IMR-90 (cell line): ENCODE data around the gene DIP2C. TPM values are rescaled to one million over a fixed set of nuclear protein-coding genes. Genes with fewer than 3 reads are reported as not detected.

Experiments
- ATAC-seq: fragments of 200-7000 bp; cut with Tn5 transposase; 2 replicates; pipeline ENCODE4 v1.9.1; 2020; ENCODE audit warnings: low read depth, mild to moderate bottlenecking, moderate library complexity
- BruUV-seq: library from RNA; stranded (reverse); fragments of 400-500 nt; replicated peaks from 2 replicates; lab custom pipeline; 2021; lab: Mats Ljungman, UMichigan
- CTCF ChIA-PET: fragments of 300-600 bp; formaldehyde crosslinking; extraction: SDS; loops from one replicate; lab custom pipeline; 2021; ENCODE audit warnings: antibody characterized with exemption; lab: Yijun Ruan, JAX
- POLR2A ChIA-PET: fragments of 300-600 bp; sonication (Branson Sonifier 250); formaldehyde crosslinking; loops from one replicate; lab custom pipeline; 2022; ENCODE audit warnings: antibody characterized with exemption; ENCODE audit not compliant: unreplicated experiment; lab: Charles Lee
- DNase-seq: peaks from one replicate; pipeline ENCODE4 v3.0.0; 2013
- H2AFZ ChIP-seq: replicated peaks from 2 replicates; pipeline ENCODE3; 2013; ENCODE audit warnings: low read length, mild to moderate bottlenecking; ENCODE audit not compliant: poor library complexity
- H2AK5ac ChIP-seq: 2 replicates; pipeline ENCODE4 v1.6.1; 2013; ENCODE audit warnings: low read depth, low read length, inconsistent platforms
- H2AK9ac ChIP-seq: replicated peaks from 2 replicates; pipeline ENCODE3; 2013; ENCODE audit warnings: mild to moderate bottlenecking, low read depth, low read length, moderate library complexity; ENCODE audit not compliant: poor library complexity
- H2BK120ac ChIP-seq: 2 replicates; pipeline ENCODE4 v1.6.1; 2013; ENCODE audit warnings: low read depth, low read length, inconsistent platforms
- H2BK15ac ChIP-seq: 3 replicates; pipeline ENCODE4 v1.6.1; 2013; ENCODE audit warnings: low read depth, low read length, inconsistent platforms
- H2BK20ac ChIP-seq: 2 replicates; pipeline ENCODE4 v1.6.1; 2013; ENCODE audit warnings: low read depth, mild to moderate bottlenecking, inconsistent platforms, low read length, moderate library complexity
- H2BK5ac ChIP-seq: 2 replicates; pipeline ENCODE4 v1.6.1; 2013; ENCODE audit warnings: mild to moderate bottlenecking, low read depth, low read length, inconsistent platforms; ENCODE audit not compliant: poor library complexity, severe bottlenecking
- H3K14ac ChIP-seq: replicated peaks from 2 replicates; pipeline ENCODE4 v1.6.1; 2013; ENCODE audit warnings: low read depth, low read length, inconsistent platforms
- H3K18ac ChIP-seq: 2 replicates; pipeline ENCODE4 v1.6.1; 2013; ENCODE audit warnings: low read depth, low read length, control low read depth
- H3K23ac ChIP-seq: 2 replicates; pipeline ENCODE4 v1.6.1; 2013; ENCODE audit warnings: low read depth, low read length, inconsistent platforms
- H3K27ac ChIP-seq: 2 replicates; pipeline ENCODE4 v1.5.1; 2013; ENCODE audit warnings: mild to moderate bottlenecking, control low read depth, low read length; ENCODE audit not compliant: insufficient read depth
- H3K27me3 ChIP-seq: 2 replicates; pipeline ENCODE4 v1.6.1; 2013; ENCODE audit warnings: low read length; ENCODE audit not compliant: control insufficient read depth, insufficient read depth
- H3K36me3 ChIP-seq: 2 replicates; pipeline ENCODE4 v1.6.1; 2013; ENCODE audit warnings: low read length, mixed read lengths; ENCODE audit not compliant: control insufficient read depth, insufficient read depth
- H3K4ac ChIP-seq: 2 replicates; pipeline ENCODE4 v1.6.1; 2013; ENCODE audit warnings: low read depth, low read length, inconsistent platforms
- H3K4me1 ChIP-seq: 2 replicates; pipeline ENCODE4 v1.6.1; 2013; ENCODE audit warnings: low read length, mixed read lengths; ENCODE audit not compliant: control insufficient read depth, insufficient read depth
- H3K4me2 ChIP-seq: 2 replicates; pipeline ENCODE4 v1.6.1; 2013; ENCODE audit warnings: low read depth, mild to moderate bottlenecking, control low read depth, low read length, moderate library complexity
- H3K4me3 ChIP-seq: 2 replicates; pipeline ENCODE4 v1.5.1; 2013; ENCODE audit warnings: low read depth, mild to moderate bottlenecking, control low read depth, low read length, moderate library complexity; ENCODE audit not compliant: insufficient read depth
- H3K56ac ChIP-seq: 2 replicates; pipeline ENCODE4 v1.6.1; 2013; ENCODE audit warnings: low read length, inconsistent platforms; ENCODE audit not compliant: insufficient read depth; ENCODE audit errors: extremely low read depth
- H3K79me1 ChIP-seq, 2 experiments: 2 replicates each; pipeline ENCODE4 v1.6.1; 2013; ENCODE audit warnings: low read length in 2 of 2, inconsistent platforms in 1 of 2, low read depth in 1 of 2
- H3K9ac ChIP-seq: 2 replicates; pipeline ENCODE4 v1.6.1; 2013; ENCODE audit warnings: low read depth, low read length, control low read depth
- H3K9me1 ChIP-seq: 2 replicates; pipeline ENCODE4 v1.6.1; 2013; ENCODE audit warnings: low read length, inconsistent platforms; ENCODE audit not compliant: insufficient read depth
- H3K9me3 ChIP-seq: 2 replicates; pipeline ENCODE4 v1.6.1; 2013; ENCODE audit warnings: low read length; ENCODE audit not compliant: control insufficient read depth, insufficient read depth
- H4K20me1 ChIP-seq: 2 replicates; pipeline ENCODE4 v1.6.1; 2013; ENCODE audit warnings: low read length, inconsistent platforms; ENCODE audit not compliant: insufficient read depth
- H4K5ac ChIP-seq: 2 replicates; pipeline ENCODE4 v1.6.1; 2013; ENCODE audit warnings: mild to moderate bottlenecking, low read depth, low read length, control low read depth
- H4K8ac ChIP-seq, 2 experiments: 2 replicates each; pipeline ENCODE4 v1.6.1; 2013; ENCODE audit warnings: low read depth in 2 of 2, low read length in 2 of 2, control low read depth in 1 of 2, inconsistent platforms in 1 of 2
- H4K91ac ChIP-seq: 2 replicates; pipeline ENCODE4 v1.6.1; 2013; ENCODE audit warnings: low read depth, low read length, inconsistent platforms; ENCODE audit not compliant: insufficient read depth
- FOS ChIP-seq: fragments of 150-350 bp; IDR thresholded peaks from 2 replicates; pipeline ENCODE4 v1.6.1; 2016; ENCODE audit warnings: low read depth, low read length
- MXI1 ChIP-seq: IDR thresholded peaks from 2 replicates; pipeline ENCODE4 v1.6.1; 2012; ENCODE audit warnings: low read depth, mild to moderate bottlenecking, low read length, moderate library complexity, borderline replicate concordance
- POLR2A ChIP-seq: IDR thresholded peaks from 2 replicates; pipeline ENCODE4 v1.6.1; 2012; ENCODE audit warnings: mild to moderate bottlenecking, low read depth, low read length
- RAD21 ChIP-seq: IDR thresholded peaks from 2 replicates; pipeline ENCODE4 v1.6.1; 2012; ENCODE audit warnings: low read length, improper control_type of control experiment
- USF2 ChIP-seq: fragments of 150-350 bp; IDR thresholded peaks from 2 replicates; pipeline ENCODE4 v1.6.1; 2017; ENCODE audit warnings: mild to moderate bottlenecking, antibody characterized with exemption, low read length, low read depth
- WGBS, 2 experiments: methylation state at CpG; one replicate each; pipeline versions ENCODE4 v1.1.5 to v1.1.7; 2013; ENCODE audit warnings: missing lambda C conversion rate in 2 of 2; ENCODE audit not compliant: insufficient read length in 1 of 2; ENCODE audit errors: extremely low coverage in 2 of 2; 5-methylcytosine and 5-hydroxymethylcytosine counted together
- dilution Hi-C: fragments of 300-500 bp; cut with HindIII; formaldehyde crosslinking; loops from one replicate; pipeline ENCODE4 v1.14.3; 2018; ENCODE audit warnings: low sequenced_read_pairs; ENCODE audit not compliant: unreplicated experiment
- in situ Hi-C: fragments of 300-500 bp; cut with MboI; formaldehyde crosslinking; loops from 3 replicates; pipeline ENCODE4 v1.14.3; 2019; ENCODE audit warnings: low sequenced_read_pairs, inconsistent platforms, mixed read lengths
- intact Hi-C: fragments of 100-400 bp; cut with micrococcal nuclease; formaldehyde crosslinking; loops from 2 replicates; pipeline ENCODE4 v1.10.0; 2022
- polyA plus RNA-seq, 3 experiments: library from polyadenylated mRNA; depleted of rRNA; stranded (reverse); fragments of >200 nt; gene quantifications; 2 replicates each; pipeline ENCODE4 v1.2.3, GENCODE V29; 2012; ENCODE audit warnings: low replicate concordance in 1 of 3
- total RNA-seq: library from RNA; depleted of rRNA; stranded (reverse); fragments of >200 nt; gene quantifications from 2 replicates; pipeline ENCODE4 v1.2.3, GENCODE V29; 2012

The DIP2C gene
- total and polyA plus RNA-seq, 2 of the 4 experiments (the other 2 are of a cell fraction) = 8.6 to 17.3 TPM

- BruUV-seq = no TSS peak
- Histone ChIP-seq H3K4me2 (no peak overlapping the region), H3K14ac (no peak overlapping the region), H2BK120ac (no peak overlapping the region), H4K20me1 (peaks cover 87% of the 10 kb centered on the region), H3K18ac (no peak overlapping the region), H3K4me1 (peaks cover 27% of the 10 kb centered on the region), H2AK9ac (no peak overlapping the region), H2BK20ac (no peak overlapping the region), H3K27me3 (no peaks in the 10 kb centered on the region), H3K27ac (no peak overlapping the region), H3K9ac (no peak overlapping the region), H3K23ac (no peak overlapping the region; the same call in 1 of the 2 replicates), H2BK5ac (no peak overlapping the region), H4K5ac (no peak overlapping the region), H3K4me3 (no peak overlapping the region), H3K36me3 (no peaks in the 10 kb centered on the region), H3K56ac (no peak overlapping the region), H3K9me3 (no peaks in the 10 kb centered on the region), H3K4ac (no peak overlapping the region), H2BK15ac (no peak overlapping the region), H3K79me1 (peaks cover 43 to 90% of the 10 kb centered on the region in 2 experiments), H4K8ac (no peak overlapping the region), H4K91ac (no peak overlapping the region), H2AK5ac (no peak overlapping the region; the same call in 1 of the 2 replicates), H2AFZ (no peak overlapping the region), H3K9me1 (peaks cover 30% of the 10 kb centered on the region)
- ChIA-PET CTCF (no interaction called here), POLR2A (no interaction called here)
- intact Hi-C loops = no loop called here
- dilution Hi-C loops = no loop called here
- DNase-seq (no peak), ATAC-seq (no peak)
- in situ Hi-C loops = no loop called here
- TF ChIP-seq MXI1 (no peak), POLR2A (no peak), RAD21 (no peak), USF2 (no peak), FOS (no peak)
- WGBS, 2 experiments = 94% methylated on average over 3 of the region's 9 CpGs; no CpG with 5 or more reads in 1 of the 2 experiments
These were observed 26.1 kb downstream of the DIP2C start for GRCh38 chr10:663466-663751.
